H1 (cell line): ENCODE measurements around the gene ZNF334. TPM values are rescaled to one million over a fixed set of nuclear protein-coding genes. Genes with fewer than 3 reads are reported as not detected.

Experiments used
- CTCF ChIA-PET: fragments of 300-600 bp; sonication (Branson Sonifier 250); formaldehyde crosslinking; loops from one replicate; lab custom pipeline; 2021; ENCODE audit not compliant: partially characterized antibody; lab: Charles Lee
- POLR2A ChIA-PET: fragments of 300-600 bp; sonication (Branson Sonifier 250); formaldehyde crosslinking; loops from one replicate; lab custom pipeline; 2021; ENCODE audit warnings: inconsistent platforms; ENCODE audit not compliant: partially characterized antibody; lab: Charles Lee
- DNase-seq, 2 experiments: peaks; one replicate each; pipeline versions ENCODE4 v3.0.0 to v3.0.0-alpha.2; 2010 to 2022; ENCODE audit warnings: low spot score in 2 of 2, low read depth in 1 of 2, mixed read lengths in 1 of 2
- FAIRE-seq: peaks from 2 replicates; lab custom pipeline; 2011; peaks lifted over from hg19 to GRCh38; lab: Jason Lieb, UNC
- H2AFZ ChIP-seq: 2 replicates; pipeline ENCODE4 v1.8.1; 2012; ENCODE audit warnings: low read length, inconsistent platforms
- H2AK5ac ChIP-seq: 2 replicates; pipeline ENCODE4 v1.6.1; 2013; ENCODE audit warnings: low read depth, low read length
- H2BK120ac ChIP-seq: replicated peaks from 2 replicates; pipeline ENCODE3; 2013; ENCODE audit warnings: low read depth, low read length, inconsistent platforms
- H2BK12ac ChIP-seq: 2 replicates; pipeline ENCODE4 v1.6.1; 2013; ENCODE audit warnings: low read depth, low read length
- H2BK15ac ChIP-seq: 2 replicates; pipeline ENCODE4 v1.6.1; 2013; ENCODE audit warnings: low read length
- H2BK20ac ChIP-seq: 2 replicates; pipeline ENCODE4 v1.6.1; 2013; ENCODE audit warnings: low read length
- H2BK5ac ChIP-seq: 2 replicates; pipeline ENCODE4 v1.6.1; 2013; ENCODE audit warnings: low read depth, low read length
- H3K14ac ChIP-seq: 2 replicates; pipeline ENCODE4 v1.6.1; 2013; ENCODE audit warnings: inconsistent platforms; ENCODE audit not compliant: insufficient read length
- H3K18ac ChIP-seq: 2 replicates; pipeline ENCODE4 v1.6.1; 2013; ENCODE audit warnings: low read length; ENCODE audit errors: extremely low read depth
- H3K23ac ChIP-seq: 2 replicates; pipeline ENCODE4 v1.6.1; 2013; ENCODE audit warnings: inconsistent platforms; ENCODE audit not compliant: insufficient read length
- H3K23me2 ChIP-seq: 2 replicates; pipeline ENCODE4 v1.6.1; 2013; ENCODE audit warnings: low read depth, low read length
- H3K27ac ChIP-seq: 2 replicates; pipeline ENCODE4 v1.6.1; 2011; ENCODE audit warnings: low read depth, low read length, inconsistent platforms
- H3K27me3 ChIP-seq, 4 experiments: replicated peaks in 1 of 4; 1 replicate in 1 of 4; 2 replicates in 3 of 4; pipeline versions ENCODE4 v1.6.1 to v1.8.1; 2011 to 2013; ENCODE audit warnings: low read length in 3 of 4, mild to moderate bottlenecking in 3 of 4, inconsistent platforms in 2 of 4, mixed read lengths in 2 of 4, moderate library complexity in 1 of 4; ENCODE audit not compliant: control insufficient read depth in 3 of 4, insufficient read depth in 3 of 4; ENCODE audit errors: extremely low read depth in 1 of 4
- H3K36me3 ChIP-seq, 4 experiments: 2 replicates each; pipeline versions ENCODE4 v1.6.1 to v1.8.1; 2011 to 2013; ENCODE audit warnings: mild to moderate bottlenecking in 4 of 4, low read length in 3 of 4, moderate library complexity in 2 of 4, control low read depth in 1 of 4, inconsistent platforms in 1 of 4; ENCODE audit not compliant: insufficient read depth in 4 of 4, control insufficient read depth in 2 of 4
- H3K4ac ChIP-seq: replicated peaks from 2 replicates; pipeline ENCODE3; 2013; ENCODE audit warnings: low read length, low read depth, mixed read lengths, inconsistent platforms; ENCODE audit not compliant: insufficient read length
- H3K4me1 ChIP-seq, 4 experiments: replicated peaks in 1 of 4; 1 replicate in 1 of 4; 2 replicates in 3 of 4; pipeline versions ENCODE4 v1.6.1 to v1.8.1; 2011 to 2013; ENCODE audit warnings: low read length in 3 of 4, inconsistent platforms in 2 of 4, mixed read lengths in 1 of 4; ENCODE audit not compliant: insufficient read depth in 4 of 4, control insufficient read depth in 3 of 4
- H3K4me2 ChIP-seq, 2 experiments: 2 replicates each; pipeline versions ENCODE4 v1.6.1 to v1.8.1; 2011 to 2013; ENCODE audit warnings: low read depth in 2 of 2, low read length in 2 of 2, control low read depth in 1 of 2, inconsistent platforms in 1 of 2, mild to moderate bottlenecking in 1 of 2; ENCODE audit not compliant: insufficient read depth in 1 of 2
- H3K4me3 ChIP-seq, 4 experiments: fragments of 200-600, 300-600 bp in 1 of 4; sonication (generic), shearing (Covaris generic), sonication (Bioruptor Twin) in 1 of 4; 2 replicates each; pipeline versions ENCODE4 v1.5.1 to v1.8.1; 2011 to 2016; ENCODE audit warnings: low read length in 4 of 4, low read depth in 3 of 4, control low read depth in 2 of 4, inconsistent platforms in 2 of 4, mild to moderate bottlenecking in 2 of 4, mixed read lengths in 1 of 4, moderate library complexity in 1 of 4; ENCODE audit not compliant: insufficient read depth in 2 of 4; ENCODE audit errors: extremely low read depth in 1 of 4
- H3K56ac ChIP-seq: replicated peaks from 2 replicates; pipeline ENCODE3; 2013; ENCODE audit warnings: low read depth, mild to moderate bottlenecking, mixed read lengths, low read length, inconsistent platforms; ENCODE audit not compliant: insufficient read length
- H3K79me1 ChIP-seq: 2 replicates; pipeline ENCODE4 v1.6.1; 2013; ENCODE audit warnings: low read depth, low read length, control low read depth
- H3K79me2 ChIP-seq, 2 experiments: 2 replicates each; pipeline versions ENCODE4 v1.6.1 to v1.8.1; 2012 to 2013; ENCODE audit warnings: low read length in 2 of 2, mild to moderate bottlenecking in 2 of 2, inconsistent platforms in 1 of 2; ENCODE audit not compliant: insufficient read depth in 2 of 2, control insufficient read depth in 1 of 2
- H3K9ac ChIP-seq, 4 experiments: replicated peaks in 1 of 4; 1 replicate in 1 of 4; 2 replicates in 3 of 4; pipeline versions ENCODE4 v1.6.1 to v1.8.1; 2011 to 2013; ENCODE audit warnings: low read depth in 3 of 4, low read length in 3 of 4, control low read depth in 2 of 4, mild to moderate bottlenecking in 2 of 4, moderate library complexity in 2 of 4, inconsistent platforms in 1 of 4; ENCODE audit errors: extremely low read depth in 1 of 4
- H3K9me3 ChIP-seq, 2 experiments: 2 replicates each; pipeline versions ENCODE4 v1.6.1 to v1.8.1; 2012 to 2013; ENCODE audit warnings: mild to moderate bottlenecking in 2 of 2, moderate library complexity in 2 of 2, control low read depth in 1 of 2, inconsistent platforms in 1 of 2, low read depth in 1 of 2, low read length in 1 of 2, mixed read lengths in 1 of 2; ENCODE audit not compliant: insufficient read depth in 2 of 2
- H4K20me1 ChIP-seq, 2 experiments: replicated peaks in 1 of 2; 2 replicates each; pipeline versions ENCODE3 to v1.8.1; 2011 to 2013; ENCODE audit warnings: inconsistent platforms in 2 of 2, low read length in 2 of 2, mild to moderate bottlenecking in 1 of 2; ENCODE audit not compliant: insufficient read depth in 2 of 2, control insufficient read depth in 1 of 2
- H4K5ac ChIP-seq: 2 replicates; pipeline ENCODE4 v1.6.1; 2013; ENCODE audit warnings: low read length, low read depth, mixed read lengths, inconsistent platforms; ENCODE audit not compliant: insufficient read length
- H4K8ac ChIP-seq: 2 replicates; pipeline ENCODE4 v1.8.0; 2013; ENCODE audit warnings: mild to moderate bottlenecking, moderate library complexity, low read length, inconsistent platforms; ENCODE audit not compliant: insufficient read depth; ENCODE audit errors: extremely low read depth
- H4K91ac ChIP-seq: replicated peaks from 2 replicates; pipeline ENCODE3; 2013; ENCODE audit warnings: low read length, mixed read lengths, inconsistent platforms; ENCODE audit not compliant: insufficient read length
- ASH2L ChIP-seq: fragments of 200-600, 300-600 bp; sonication (generic); IDR thresholded peaks from one replicate; pipeline ENCODE4 v1.7.1; 2017; ENCODE audit warnings: low read length
- CBX8 ChIP-seq: fragments of 300-800, 300-1000 bp; sonication (generic); IDR thresholded peaks from 2 replicates; pipeline ENCODE4 v1.7.1; 2016; ENCODE audit warnings: low read depth, low read length, borderline replicate concordance
- CHD2 ChIP-seq: IDR thresholded peaks from 2 replicates; pipeline ENCODE4 v1.6.1; 2012; ENCODE audit warnings: low read length, improper control_type of control experiment
- EP300 ChIP-seq, 2 experiments: IDR thresholded peaks; 1 replicate in 1 of 2; 2 replicates in 1 of 2; pipeline ENCODE4 v1.6.1; 2011 to 2012; ENCODE audit warnings: low read depth in 2 of 2, low read length in 2 of 2, mild to moderate bottlenecking in 2 of 2, borderline replicate concordance in 1 of 2, inconsistent platforms in 1 of 2, moderate library complexity in 1 of 2
- HDAC6 ChIP-seq: IDR thresholded peaks from one replicate; pipeline ENCODE4 v1.7.1; 2012; ENCODE audit warnings: low read depth, mild to moderate bottlenecking, inconsistent platforms, low read length, moderate library complexity
- JUND ChIP-seq: IDR thresholded peaks from 2 replicates; pipeline ENCODE4 v1.6.1; 2011; ENCODE audit warnings: mild to moderate bottlenecking, improper control_type of control experiment, low read length
- SAP30 ChIP-seq: fragments of 300-600 bp; sonication (generic); IDR thresholded peaks from 2 replicates; pipeline ENCODE4 v1.7.1; 2012; ENCODE audit warnings: low read length, moderate library complexity, mild to moderate bottlenecking, inconsistent platforms; ENCODE audit not compliant: insufficient read depth, insufficient replicate concordance
- SIX5 ChIP-seq: IDR thresholded peaks from 2 replicates; pipeline ENCODE4 v1.6.1; 2011; ENCODE audit warnings: mild to moderate bottlenecking, low read depth, low read length
- SRF ChIP-seq: IDR thresholded peaks from 2 replicates; pipeline ENCODE4 v1.6.1; 2011; ENCODE audit warnings: mild to moderate bottlenecking, low read depth, low read length, moderate library complexity
- TAF7 ChIP-seq: optimal IDR thresholded peaks from 2 replicates; pipeline ENCODE3; 2011; ENCODE audit warnings: low read depth, mild to moderate bottlenecking, inconsistent platforms, low read length, moderate library complexity, borderline replicate concordance
- YY1 ChIP-seq: IDR thresholded peaks from 2 replicates; pipeline ENCODE4 v1.6.1; 2011; ENCODE audit warnings: low read depth, mild to moderate bottlenecking, low read length
- WGBS, 2 experiments: shearing (Covaris generic) in 1 of 2; methylation state at CpG; one replicate each; pipeline versions ENCODE4 v1.1.6 to v1.1.7; 2013 to 2015; ENCODE audit warnings: low lambda C conversion rate in 2 of 2, mixed read lengths in 2 of 2, inconsistent platforms in 1 of 2, low coverage in 1 of 2, missing lambda C conversion rate in 1 of 2; ENCODE audit not compliant: insufficient replicate concordance in 2 of 2, insufficient coverage in 1 of 2, insufficient read length in 1 of 2; ENCODE audit errors: extremely low coverage in 1 of 2, missing lambda C conversion rate in 1 of 2; 5-methylcytosine and 5-hydroxymethylcytosine counted together
- polyA plus RNA-seq, 7 experiments: library from polyadenylated mRNA; depleted of rRNA in 3 of 7; stranded (reverse) in 5 of 7; unstranded in 2 of 7; fragments of >200 nt in 5 of 7; fragments of 200-250 nt in 2 of 7; gene quantifications; 1 replicate in 5 of 7; 2 replicates in 1 of 7; 4 replicates in 1 of 7; pipeline versions ENCODE4 v1.2.1 to v1.2.3, GENCODE V29; 2011 to 2013; ENCODE audit warnings: missing spikeins in 2 of 7, mixed read lengths in 2 of 7
- total RNA-seq: library from RNA; stranded (reverse); fragmentation: NEBNext Ultra II Directional; extraction: Animal tissue kit (Norgen Biotek cat#: 25700); gene quantifications from 2 replicates; pipeline ENCODE4 v1.2.1, GENCODE V29; 2021

ZNF334 gene
- total and polyA plus RNA-seq, 2 of the 8 experiments (the other 6 are each of a cell fraction or from before 2014, with no cell fraction given), result 8.8 to 17.8 TPM

GRCh38 chr20:46551522-46552381, 38.4 kb upstream of the ZNF334 start:
- Histone ChIP-seq H2AFZ (no peak overlapping the region), H3K14ac (no peak overlapping the region), H3K79me2 (no peaks in the 10 kb centered on the region), H4K8ac (no peak overlapping the region; the same call in 1 of the 2 replicates), H3K4me2 (peak overlapping the region; percentile 10 to 43; a peak in 3 of 4 replicates), H2AK5ac (no peak overlapping the region; the same call in 1 of the 2 replicates), H3K4ac (peak overlapping the region; percentile 61), H3K9ac (peak overlapping the region in 1 of 4 experiments; percentile 7; a peak in 1 of 7 replicates), H4K91ac (peak overlapping the region; percentile 67), H4K5ac (no peak overlapping the region), H3K27me3 (no peaks in the 10 kb centered on the region; a peak in 2 of 7 replicates), H3K56ac (peak overlapping the region; percentile 48), H2BK120ac (peak overlapping the region; percentile 60), H3K4me3 (no peak overlapping the region; a peak in 1 of 8 replicates), H3K4me1 (peaks cover 12 to 33% (median 22%) of the 10 kb centered on the region in 4 experiments), H3K23me2 (no peaks in the 10 kb centered on the region), H3K23ac (no peak overlapping the region), H3K27ac (peak overlapping the region; percentile 59; the same call in 1 of the 2 replicates), H2BK15ac (peak overlapping the region; percentile 54), H3K79me1 (no peaks in the 10 kb centered on the region), H3K18ac (0 out of 2 replicates have a peak overlapping the region, but pooled peaks have one; percentile 66), H2BK12ac (peak overlapping the region; percentile 32; the same call in 1 of the 2 replicates), H4K20me1 (no peaks in the 10 kb centered on the region), H3K36me3 (no peaks in the 10 kb centered on the region), H2BK5ac (peak overlapping the region; percentile 61; the same call in 1 of the 2 replicates), H3K9me3 (no peaks in the 10 kb centered on the region), H2BK20ac (peak overlapping the region; percentile 82; the same call in 1 of the 2 replicates)
- ChIA-PET POLR2A (interaction anchor here (0.8 to 2.6 kb wide), 5 partner anchors 10 to 131 kb away, joined by 3 to 8 read pairs (median 4); partner anchors contain the start of gene ZNF334), CTCF (interaction anchor here (0.6 to 7.7 kb wide), 12 partner anchors 9 to 227 kb away, joined by 3 to 64 read pairs (median 4); no protein-coding TSS in a partner anchor)
- FAIRE-seq (no peak), DNase-seq (peak in 1 of 2 experiments; percentile 60)
- WGBS, 2 experiments, result 62% methylated on average over 12 of the region's 12 CpGs; no CpG with 5 or more reads in 1 of the 2 experiments
- TF ChIP-seq EP300 (IDR thresholded peaks at IDR 0.05; ENCODE audit: borderline replicate concordance in 1 of 2, low read depth in 2 of 2, low read length in 2 of 2) (peak in 1 of 2 experiments; percentile 13; a peak in 1 of 3 replicates), CBX8 (no peak), SRF (peak; percentile 97), HDAC6 (no peak), CHD2 (no peak), TAF7 (no peak), SIX5 (no peak), JUND (no peak), SAP30 (no peak), ASH2L (peak; percentile 48), YY1 (no peak)
